Lung (tissue), 12 donors: Measurements from ENCODE around the gene ZFP82. TPM values are rescaled to one million over a fixed set of nuclear protein-coding genes. Genes with fewer than 3 reads are reported as not detected.

ENCODE experiments used
- ATAC-seq: fragments of 200-7000 bp; cut with Tn5 transposase; one replicate; pipeline ENCODE4 v1.9.1; 2020; ENCODE audit warnings: moderate number of reproducible peaks; ENCODE audit not compliant: insufficient read depth, low FRiP score
- DNase-seq, 3 donors: peaks; one replicate each; pipeline ENCODE4 v3.0.0-alpha.2; 2013 to 2017
- H3K27ac ChIP-seq, 2 donors: one replicate each; pipeline ENCODE4 v1.5.1; 2013; ENCODE audit warnings: mild to moderate bottlenecking in 2 of 2, moderate library complexity in 2 of 2, control low read depth in 1 of 2, inconsistent platforms in 1 of 2, low read depth in 1 of 2, low read length in 1 of 2
- H3K27me3 ChIP-seq, 3 donors: one replicate each; pipeline ENCODE4 v1.5.1; 2013; ENCODE audit warnings: low read length in 2 of 3; ENCODE audit not compliant: control insufficient read depth in 3 of 3, insufficient read depth in 3 of 3
- H3K36me3 ChIP-seq, 4 donors: one replicate each; pipeline ENCODE4 v1.5.1; 2013; ENCODE audit warnings: low read length in 4 of 4, mild to moderate bottlenecking in 1 of 4, moderate library complexity in 1 of 4; ENCODE audit not compliant: control insufficient read depth in 4 of 4, insufficient read depth in 4 of 4
- H3K4me1 ChIP-seq, 5 donors: one replicate each; pipeline ENCODE4 v1.5.1; 2013; ENCODE audit warnings: low read length in 5 of 5, mild to moderate bottlenecking in 2 of 5, moderate library complexity in 1 of 5; ENCODE audit not compliant: control insufficient read depth in 5 of 5, insufficient read depth in 5 of 5
- H3K4me3 ChIP-seq: one replicate; pipeline ENCODE4 v1.5.1; 2013; ENCODE audit warnings: mild to moderate bottlenecking, control low read depth, moderate library complexity
- H3K9ac ChIP-seq, 2 donors: one replicate each; pipeline ENCODE4 v1.5.1; 2013; ENCODE audit warnings: low read length in 2 of 2, control low read depth in 1 of 2; ENCODE audit not compliant: insufficient read depth in 1 of 2
- H3K9me3 ChIP-seq, 4 donors: one replicate each; pipeline ENCODE4 v1.5.1; 2013; ENCODE audit warnings: low read length in 3 of 4, mild to moderate bottlenecking in 1 of 4, moderate library complexity in 1 of 4; ENCODE audit not compliant: control insufficient read depth in 4 of 4, insufficient read depth in 3 of 4
- WGBS, 2 donors: extraction: QIAGEN DNeasy Blood & Tissue Kit; methylation state at CpG; one replicate each; pipeline ENCODE4 v1.1.7; 2013; 5-methylcytosine and 5-hydroxymethylcytosine counted together
- polyA plus RNA-seq, 2 donors: library from polyadenylated mRNA; stranded (reverse); fragments of 200-250 nt; gene quantifications; one replicate each; pipeline ENCODE4 v1.2.1, GENCODE V29; 2013
- total RNA-seq, 2 donors: library from RNA; depleted of rRNA in 1 of 2; stranded (reverse); fragments of >200 nt in 1 of 2; gene quantifications; one replicate each; pipeline ENCODE4 v1.2.1, GENCODE V29; 2014 to 2021
- TF ChIP-seq, protein P1 (sequence below): IDR thresholded peaks from 2 replicates; pipeline ENCODE4 v1.5.1; 2012; ENCODE audit warnings: mild to moderate bottlenecking; ENCODE audit errors: control extremely low read depth, extremely low read depth
- donor health status: control.
- donor health status: control.
- donor health status: Bipolar disorder and iron deficiency.
- donor health status: healthy.
- donor health status: DM: yes; HTN: yes; CAD: no.

ZFP82 gene
- total and polyA plus RNA-seq, 4 donors = 1.5 to 11.5 (median 3.0) TPM

DNA sequence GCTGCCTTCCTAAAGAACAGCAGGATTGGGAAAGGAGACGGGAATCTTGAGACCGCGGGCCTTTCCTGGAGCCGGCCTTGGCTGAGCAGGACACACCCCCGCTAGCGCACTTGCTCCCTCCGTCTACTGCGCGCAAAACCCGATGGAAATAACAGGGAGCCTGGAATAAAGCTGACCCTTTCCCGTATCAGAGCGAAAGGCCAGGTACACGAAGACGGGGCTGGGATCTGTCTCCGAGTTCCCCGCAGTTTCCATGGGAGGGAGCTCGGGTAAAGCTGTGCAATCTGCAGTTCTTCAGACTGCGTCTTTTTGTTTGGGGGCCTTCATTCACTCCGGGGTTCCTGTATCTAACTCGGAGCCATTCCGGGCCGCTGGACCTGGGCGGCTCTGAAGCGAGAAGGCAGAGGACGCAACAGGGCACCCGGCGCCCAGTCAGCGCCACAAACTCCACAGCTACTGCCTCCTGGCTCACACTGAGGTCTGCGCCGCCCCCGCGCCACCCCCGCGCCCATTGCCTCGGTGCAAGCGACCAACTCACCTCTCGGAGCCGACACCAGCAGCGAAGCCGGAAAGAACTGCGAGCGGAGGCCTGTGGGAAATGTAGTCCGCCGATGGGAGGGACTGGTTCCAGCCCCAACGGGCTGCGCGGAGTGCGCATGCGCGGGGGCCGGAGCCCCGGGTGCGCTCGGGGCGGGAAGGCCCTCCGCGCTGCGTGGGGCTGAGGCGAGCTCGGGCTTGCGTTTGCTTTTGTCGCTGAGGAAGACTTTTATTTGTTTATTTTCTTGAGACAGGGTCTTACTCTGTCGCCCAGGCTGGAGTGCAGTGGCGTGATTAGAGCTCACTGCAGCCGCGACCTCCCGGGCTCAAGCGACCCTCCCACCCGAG lies 39.6 kb downstream of the ZFP82 start, which contains the start of gene ZFP14:
Gene ZFP14 (minus strand): TSS at position 577 of the 885 bp plus-strand sequence. CDS start 11,309 bp downstream, outside the sequence.
- no peaks in the 10 kb centered on the region for H3K36me3 ChIP-seq
- no peaks in the 10 kb centered on the region for H3K27me3 ChIP-seq
- TF ChIP-seq, protein P1, sequence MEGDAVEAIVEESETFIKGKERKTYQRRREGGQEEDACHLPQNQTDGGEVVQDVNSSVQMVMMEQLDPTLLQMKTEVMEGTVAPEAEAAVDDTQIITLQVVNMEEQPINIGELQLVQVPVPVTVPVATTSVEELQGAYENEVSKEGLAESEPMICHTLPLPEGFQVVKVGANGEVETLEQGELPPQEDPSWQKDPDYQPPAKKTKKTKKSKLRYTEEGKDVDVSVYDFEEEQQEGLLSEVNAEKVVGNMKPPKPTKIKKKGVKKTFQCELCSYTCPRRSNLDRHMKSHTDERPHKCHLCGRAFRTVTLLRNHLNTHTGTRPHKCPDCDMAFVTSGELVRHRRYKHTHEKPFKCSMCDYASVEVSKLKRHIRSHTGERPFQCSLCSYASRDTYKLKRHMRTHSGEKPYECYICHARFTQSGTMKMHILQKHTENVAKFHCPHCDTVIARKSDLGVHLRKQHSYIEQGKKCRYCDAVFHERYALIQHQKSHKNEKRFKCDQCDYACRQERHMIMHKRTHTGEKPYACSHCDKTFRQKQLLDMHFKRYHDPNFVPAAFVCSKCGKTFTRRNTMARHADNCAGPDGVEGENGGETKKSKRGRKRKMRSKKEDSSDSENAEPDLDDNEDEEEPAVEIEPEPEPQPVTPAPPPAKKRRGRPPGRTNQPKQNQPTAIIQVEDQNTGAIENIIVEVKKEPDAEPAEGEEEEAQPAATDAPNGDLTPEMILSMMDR = no peak
- DNase-seq (peak; percentile 95 to 96 (median 96)), ATAC-seq (peak; percentile 96)
- H3K4me3 ChIP-seq = peak within 1 kb of the TSS; percentile 81
- peaks cover 0 to 13% (median 6%) of the 10 kb centered on the region in 5 donors for H3K4me1 ChIP-seq
- peak within 1 kb of the TSS; percentile 64 to 79 for H3K9ac ChIP-seq
- 4% methylated on average over 68 to 69 of the region's 69 CpGs for WGBS, 2 donors
- H3K9me3 ChIP-seq = peaks cover 0 to 4% (median 0%) of the 10 kb centered on the region in 4 donors
- H3K27ac ChIP-seq = peak within 1 kb of the TSS; percentile 90 to 91

GRCh38 chr19:36377541-36378178 lies 40.8 kb downstream of the ZFP82 start:
- peaks cover 0 to 2% (median 0%) of the 10 kb centered on the region in 4 donors for H3K36me3 ChIP-seq
- peaks cover 0 to 4% (median 0%) of the 10 kb centered on the region in 4 donors for H3K9me3 ChIP-seq
- H3K27ac ChIP-seq = peak overlapping the region; percentile 20 to 91
- DNase-seq = peak in 1 of 3 donors; percentile 12
- peak overlapping the region; percentile 64 to 73 for H3K9ac ChIP-seq
- ATAC-seq = no peak
- no peak overlapping the region for H3K4me3 ChIP-seq
- 64 to 79% methylated on average over 9 of the region's 10 CpGs for WGBS, 2 donors
- H3K4me1 ChIP-seq = peaks cover 0 to 13% (median 6%) of the 10 kb centered on the region in 5 donors
- TF ChIP-seq, protein P1 = no peak
- H3K27me3 ChIP-seq = no peaks in the 10 kb centered on the region

GRCh38 chr19:36373638-36374156 lies 44.7 kb downstream of the ZFP82 start:
- Histone ChIP-seq H3K27ac (no peak overlapping the region), H3K27me3 (no peaks in the 10 kb centered on the region), H3K4me3 (no peak overlapping the region), H3K9ac (no peak overlapping the region), H3K4me1 (peaks cover 0 to 13% (median 6%) of the 10 kb centered on the region in 5 donors), H3K9me3 (peaks cover 0 to 10% (median 0%) of the 10 kb centered on the region in 4 donors), H3K36me3 (peaks cover 0 to 12% (median 3%) of the 10 kb centered on the region in 4 donors)
- no peak for ATAC-seq
- TF ChIP-seq, protein P1 = no peak
- DNase-seq = no peak
- WGBS, 2 donors = 97 to 98% methylated on average over 5 of the region's 5 CpGs
